ENCODE measurements around the gene CDYL2. TPM values are rescaled to one million over a fixed set of nuclear protein-coding genes. Genes with fewer than 3 reads are reported as not detected.

Gene CDYL2
- total RNA-seq, 1 donor from 2014 or later, result 4.1 TPM

DNA sequence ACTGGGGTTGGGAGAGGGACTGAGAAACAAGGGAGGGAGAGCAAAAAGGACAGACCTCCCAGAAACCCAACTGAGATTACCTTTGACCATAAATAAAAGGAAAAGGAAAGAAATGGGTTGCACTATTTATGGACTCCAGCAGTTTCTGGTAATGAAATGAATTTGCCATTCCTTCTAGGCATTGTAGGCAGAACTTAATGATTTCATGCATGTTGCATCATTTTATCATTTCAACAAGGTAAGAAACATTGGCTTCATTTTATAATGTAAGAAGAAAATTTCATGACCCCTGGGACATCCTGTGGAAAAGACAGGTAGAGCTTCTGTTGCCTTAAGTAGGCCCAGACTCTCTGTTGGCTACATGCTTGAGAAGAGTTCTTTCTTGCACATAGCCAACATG, 8.2 kb upstream of the CDYL2 start:
- Mint-ChIP-seq H3K27me3 (ENCODE audit: low read depth) (peaks cover 1% of the 10 kb centered on the region), H3K27ac (ENCODE audit: unreplicated experiment) (no peak overlapping the region), H3K36me3 (ENCODE audit: low read depth) (no peaks in the 10 kb centered on the region), H3K4me1 (ENCODE audit: low read depth) (no peaks in the 10 kb centered on the region), H3K4me3 (ENCODE audit: unreplicated experiment) (no peak overlapping the region), H3K9me3 (ENCODE audit: low read depth) (peaks cover 2% of the 10 kb centered on the region)
- no peak for DNase-seq (ENCODE audit: low spot score)
- TF ChIP-seq, protein P1, sequence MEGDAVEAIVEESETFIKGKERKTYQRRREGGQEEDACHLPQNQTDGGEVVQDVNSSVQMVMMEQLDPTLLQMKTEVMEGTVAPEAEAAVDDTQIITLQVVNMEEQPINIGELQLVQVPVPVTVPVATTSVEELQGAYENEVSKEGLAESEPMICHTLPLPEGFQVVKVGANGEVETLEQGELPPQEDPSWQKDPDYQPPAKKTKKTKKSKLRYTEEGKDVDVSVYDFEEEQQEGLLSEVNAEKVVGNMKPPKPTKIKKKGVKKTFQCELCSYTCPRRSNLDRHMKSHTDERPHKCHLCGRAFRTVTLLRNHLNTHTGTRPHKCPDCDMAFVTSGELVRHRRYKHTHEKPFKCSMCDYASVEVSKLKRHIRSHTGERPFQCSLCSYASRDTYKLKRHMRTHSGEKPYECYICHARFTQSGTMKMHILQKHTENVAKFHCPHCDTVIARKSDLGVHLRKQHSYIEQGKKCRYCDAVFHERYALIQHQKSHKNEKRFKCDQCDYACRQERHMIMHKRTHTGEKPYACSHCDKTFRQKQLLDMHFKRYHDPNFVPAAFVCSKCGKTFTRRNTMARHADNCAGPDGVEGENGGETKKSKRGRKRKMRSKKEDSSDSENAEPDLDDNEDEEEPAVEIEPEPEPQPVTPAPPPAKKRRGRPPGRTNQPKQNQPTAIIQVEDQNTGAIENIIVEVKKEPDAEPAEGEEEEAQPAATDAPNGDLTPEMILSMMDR (IDR thresholded peaks at IDR 0.05), result no peak

- Mint-ChIP-seq H3K4me1 (ENCODE audit: low read depth) (no peaks in the 10 kb centered on the region), H3K4me3 (ENCODE audit: unreplicated experiment) (no peak overlapping the region), H3K27me3 (ENCODE audit: low read depth) (peaks cover 9% of the 10 kb centered on the region), H3K27ac (ENCODE audit: unreplicated experiment) (no peak overlapping the region), H3K9me3 (ENCODE audit: low read depth) (peaks cover 8% of the 10 kb centered on the region), H3K36me3 (ENCODE audit: low read depth) (no peaks in the 10 kb centered on the region)
- TF ChIP-seq, protein P1 (IDR thresholded peaks at IDR 0.05), result no peak
- DNase-seq (ENCODE audit: low spot score), result no peak
These were observed 5.0 kb upstream of the CDYL2 start for GRCh38 chr16:80809366-80809765.

- Mint-ChIP-seq H3K9me3 (ENCODE audit: low read depth) (peaks cover 8% of the 10 kb centered on the region), H3K27ac (ENCODE audit: unreplicated experiment) (no peak overlapping the region), H3K4me1 (ENCODE audit: low read depth) (no peaks in the 10 kb centered on the region), H3K27me3 (ENCODE audit: low read depth) (peaks cover 9% of the 10 kb centered on the region), H3K4me3 (ENCODE audit: unreplicated experiment) (no peak overlapping the region), H3K36me3 (ENCODE audit: low read depth) (no peaks in the 10 kb centered on the region)
- no peak for DNase-seq (ENCODE audit: low spot score)
- TF ChIP-seq, protein P1 (IDR thresholded peaks at IDR 0.05), result no peak
These were observed 3.5 kb upstream of the CDYL2 start for GRCh38 chr16:80807906-80808305.

DNA sequence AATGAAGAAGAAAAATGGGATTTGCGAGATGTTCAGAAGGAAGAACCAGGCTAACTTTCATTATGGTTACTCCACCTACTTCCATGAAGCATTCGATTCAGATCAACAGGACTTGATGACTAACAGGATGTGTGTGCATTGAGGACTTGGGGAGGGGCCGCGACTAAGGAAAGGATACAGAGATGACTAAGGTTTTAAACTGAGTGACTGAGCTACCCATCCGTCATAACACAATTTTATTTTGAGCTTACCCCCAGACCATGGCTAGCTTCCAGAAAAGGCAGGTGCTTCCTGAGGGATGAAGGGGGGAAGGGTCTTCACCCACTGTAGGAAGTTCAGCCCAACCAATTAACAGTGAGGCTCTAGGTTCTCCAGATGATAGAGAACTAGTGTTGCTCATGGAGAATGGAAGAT, 2.5 kb upstream of the CDYL2 start:
- no peak for DNase-seq (ENCODE audit: low spot score)
- no peaks in the 10 kb centered on the region for H3K4me1 Mint-ChIP-seq (ENCODE audit: low read depth)
- no peak overlapping the region for H3K27ac Mint-ChIP-seq (ENCODE audit: unreplicated experiment)
- H3K4me3 Mint-ChIP-seq (ENCODE audit: unreplicated experiment), result no peak overlapping the region
- H3K9me3 Mint-ChIP-seq (ENCODE audit: low read depth), result peaks cover 16% of the 10 kb centered on the region
- TF ChIP-seq, protein P1 (IDR thresholded peaks at IDR 0.05), result no peak
- H3K27me3 Mint-ChIP-seq (ENCODE audit: low read depth), result peaks cover 12% of the 10 kb centered on the region
- H3K36me3 Mint-ChIP-seq (ENCODE audit: low read depth), result no peaks in the 10 kb centered on the region

DNA sequence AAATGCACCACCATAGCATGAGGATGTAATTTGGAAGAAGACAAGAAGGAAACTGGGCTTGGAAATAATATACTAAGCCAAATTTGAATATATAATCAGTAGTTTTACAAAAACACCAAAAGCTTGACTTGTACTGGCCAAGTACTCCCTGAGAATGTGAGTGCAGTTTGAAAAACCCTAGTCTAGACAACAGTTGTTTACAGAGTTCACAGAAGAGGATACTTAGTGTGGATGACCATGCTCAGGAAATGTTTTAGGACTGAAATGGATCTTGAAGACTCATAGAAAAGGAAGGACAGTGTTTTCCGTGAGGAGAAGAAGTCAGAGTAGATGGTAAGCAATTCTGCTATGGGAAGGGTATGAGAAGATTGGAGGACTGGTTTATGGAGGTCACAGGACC, 1.9 kb upstream of the CDYL2 start:
- no peaks in the 10 kb centered on the region for H3K4me1 Mint-ChIP-seq (ENCODE audit: low read depth)
- peaks cover 18% of the 10 kb centered on the region for H3K9me3 Mint-ChIP-seq (ENCODE audit: low read depth)
- H3K27me3 Mint-ChIP-seq (ENCODE audit: low read depth), result peaks cover 12% of the 10 kb centered on the region
- H3K36me3 Mint-ChIP-seq (ENCODE audit: low read depth), result no peaks in the 10 kb centered on the region
- no peak overlapping the region for H3K27ac Mint-ChIP-seq (ENCODE audit: unreplicated experiment)
- no peak overlapping the region for H3K4me3 Mint-ChIP-seq (ENCODE audit: unreplicated experiment)
- TF ChIP-seq, protein P1 (IDR thresholded peaks at IDR 0.05), result no peak
- no peak for DNase-seq (ENCODE audit: low spot score)

Measured in chondrocyte (in vitro differentiated cells).